ENCODE data around the gene VIPAS39.
A peak's percentile ranks its signal among the peaks of the same experiment; 100 is the strongest.

Gene VIPAS39

GRCh38 chr14:77457522-77458248 lies at the start of gene VIPAS39, which contains the start of gene AHSA1:
Gene VIPAS39 (minus strand): TSS chr14:77457601. CDS start chr14:77454102, 3,499 bp downstream.
Gene AHSA1 (plus strand): TSS chr14:77458093. CDS start chr14:77458190, 97 bp downstream.
- DNase-seq, result peak; percentile 82 to 84 (median 84)

GRCh38 chr14:77505031-77505430 lies 47.6 kb upstream of the VIPAS39 start:
- DNase-seq, result no peak

- no peak for DNase-seq
Measured at GRCh38 chr14:77503138-77503537, 45.7 kb upstream of the VIPAS39 start.

GRCh38 chr14:77502109-77502782 lies 44.8 kb upstream of the VIPAS39 start:
- DNase-seq, result no peak

- DNase-seq, result no peak
Measured at GRCh38 chr14:77498984-77499527, 41.7 kb upstream of the VIPAS39 start.

GRCh38 chr14:77498120-77498979 lies 40.9 kb upstream of the VIPAS39 start, which contains the start of gene ISM2:
Gene ISM2 (minus strand): TSS chr14:77498816. CDS start chr14:77498793, 23 bp downstream.
- no peak for DNase-seq

- no peak for DNase-seq
Measured at GRCh38 chr14:77495334-77495733, 37.9 kb upstream of the VIPAS39 start.

- no peak for DNase-seq
Measured at GRCh38 chr14:77491056-77491455, 33.7 kb upstream of the VIPAS39 start.

GRCh38 chr14:77490347-77490986 lies 33.1 kb upstream of the VIPAS39 start:
- DNase-seq, result no peak

GRCh38 chr14:77489041-77489440 lies 31.6 kb upstream of the VIPAS39 start:
- DNase-seq, result no peak

GRCh38 chr14:77488558-77488957 lies 31.2 kb upstream of the VIPAS39 start:
- no peak for DNase-seq

GRCh38 chr14:77485901-77486678 lies 28.7 kb upstream of the VIPAS39 start:
- no peak for DNase-seq

GRCh38 chr14:77485256-77485655 lies 27.9 kb upstream of the VIPAS39 start:
- no peak for DNase-seq

- no peak for DNase-seq
Measured at GRCh38 chr14:77482422-77482821, 25.0 kb upstream of the VIPAS39 start.

GRCh38 chr14:77478796-77479195 lies 21.4 kb upstream of the VIPAS39 start:
- no peak for DNase-seq

GRCh38 chr14:77478029-77478428 lies 20.6 kb upstream of the VIPAS39 start:
- DNase-seq, result no peak

- no peak for DNase-seq
Measured at GRCh38 chr14:77475432-77476115, 18.2 kb upstream of the VIPAS39 start.

- no peak for DNase-seq
Measured at GRCh38 chr14:77474479-77475177, 17.2 kb upstream of the VIPAS39 start.

- no peak for DNase-seq
Measured at GRCh38 chr14:77473921-77474320, 16.5 kb upstream of the VIPAS39 start.

- no peak for DNase-seq
Measured at GRCh38 chr14:77470224-77470870, 12.9 kb upstream of the VIPAS39 start.

Data from activated CD4-positive, CD25-positive, alpha-beta regulatory T cell (primary cell).